ENCODE data around the gene GH1.
"Not testable (repeated sequence)": the region's sequence is repeated elsewhere in the genome, so short reads cannot be mapped to it uniquely, and the experiment has no call there.

- TF ChIP-seq CTCF (IDR thresholded peaks at IDR 0.05 in 8 of 11, conservative IDR thresholded peaks at IDR 0.05 in 3 of 11), result peak in 9 of 11 experiments; percentile 24 to 68 (median 52)
- not testable (repeated sequence) for TF ChIP-seq POLR2A, POLR2AphosphoS5 (IDR thresholded peaks at IDR 0.05)
These were observed 14.8 kb downstream of the GH1 start for GRCh38 chr17:63903787-63904201.

Measured in spleen (tissue), 7 donors.